ENCODE data around the gene CYB5B.

Gene CYB5B

DNA sequence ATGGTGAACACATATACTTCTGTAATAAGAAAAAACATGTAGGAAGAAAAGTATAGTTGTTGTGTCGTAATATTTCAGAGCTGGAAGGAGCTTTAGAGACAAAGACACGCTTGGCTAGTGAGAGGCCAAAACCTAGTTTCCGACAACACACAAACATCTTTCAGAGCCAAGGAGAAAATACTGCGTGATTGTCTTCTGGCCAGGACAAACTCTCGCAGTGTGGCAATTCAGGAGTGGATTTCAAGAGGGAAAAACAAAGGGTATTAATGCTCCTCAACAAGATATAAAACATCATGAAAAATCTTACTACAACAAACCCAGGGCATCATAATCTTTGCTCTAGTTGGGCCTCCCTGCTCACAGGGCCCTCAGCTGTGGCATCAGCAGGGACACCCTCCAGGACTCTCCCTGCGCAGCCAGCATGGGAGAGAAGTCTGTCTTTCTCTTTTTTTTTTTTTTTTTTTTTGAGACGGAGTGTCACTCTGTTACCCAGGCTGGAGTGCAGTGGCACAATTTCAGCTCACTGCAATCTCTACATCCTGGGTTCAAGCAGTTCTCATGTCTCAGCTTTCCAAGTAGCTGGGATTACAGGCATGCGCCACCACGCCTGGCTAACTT, 66.4 kb downstream of the CYB5B start:
- no peak for DNase-seq (ENCODE audit: low spot score)
- TF ChIP-seq, protein P1, sequence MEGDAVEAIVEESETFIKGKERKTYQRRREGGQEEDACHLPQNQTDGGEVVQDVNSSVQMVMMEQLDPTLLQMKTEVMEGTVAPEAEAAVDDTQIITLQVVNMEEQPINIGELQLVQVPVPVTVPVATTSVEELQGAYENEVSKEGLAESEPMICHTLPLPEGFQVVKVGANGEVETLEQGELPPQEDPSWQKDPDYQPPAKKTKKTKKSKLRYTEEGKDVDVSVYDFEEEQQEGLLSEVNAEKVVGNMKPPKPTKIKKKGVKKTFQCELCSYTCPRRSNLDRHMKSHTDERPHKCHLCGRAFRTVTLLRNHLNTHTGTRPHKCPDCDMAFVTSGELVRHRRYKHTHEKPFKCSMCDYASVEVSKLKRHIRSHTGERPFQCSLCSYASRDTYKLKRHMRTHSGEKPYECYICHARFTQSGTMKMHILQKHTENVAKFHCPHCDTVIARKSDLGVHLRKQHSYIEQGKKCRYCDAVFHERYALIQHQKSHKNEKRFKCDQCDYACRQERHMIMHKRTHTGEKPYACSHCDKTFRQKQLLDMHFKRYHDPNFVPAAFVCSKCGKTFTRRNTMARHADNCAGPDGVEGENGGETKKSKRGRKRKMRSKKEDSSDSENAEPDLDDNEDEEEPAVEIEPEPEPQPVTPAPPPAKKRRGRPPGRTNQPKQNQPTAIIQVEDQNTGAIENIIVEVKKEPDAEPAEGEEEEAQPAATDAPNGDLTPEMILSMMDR (IDR thresholded peaks at IDR 0.05; ENCODE audit: borderline replicate concordance, control extremely low read depth, extremely low read depth, insufficient read depth, missing control alignments) = no peak
- in situ Hi-C loops (cut with MboI; ENCODE audit: low sequenced_read_pairs, unreplicated experiment) = no loop called here

DNA sequence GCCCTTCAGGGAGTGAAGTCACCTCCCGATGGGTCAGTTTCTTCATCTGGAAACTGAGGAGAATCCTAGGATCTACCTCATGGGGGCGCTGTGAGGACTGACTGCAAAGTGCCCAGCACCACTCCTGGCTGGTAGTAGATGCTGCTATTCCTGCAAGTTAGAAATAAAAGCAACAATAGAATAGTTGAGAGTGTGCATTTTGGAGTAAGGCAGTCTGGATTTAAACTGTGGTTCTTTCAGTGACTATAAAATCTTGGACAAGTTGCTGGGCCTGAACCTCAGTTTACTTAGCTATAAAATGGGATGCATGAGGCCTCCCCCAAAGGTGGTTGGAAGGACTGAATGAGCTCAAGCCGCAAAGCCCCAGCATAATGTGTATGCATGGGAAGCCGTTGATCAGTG, 70.6 kb downstream of the CYB5B start:
- DNase-seq (ENCODE audit: low spot score) = peak; percentile 48
- in situ Hi-C loops (cut with MboI; ENCODE audit: low sequenced_read_pairs, unreplicated experiment) = no loop called here
- TF ChIP-seq, protein P1 (IDR thresholded peaks at IDR 0.05; ENCODE audit: borderline replicate concordance, control extremely low read depth, extremely low read depth, insufficient read depth, missing control alignments) = no peak

DNA sequence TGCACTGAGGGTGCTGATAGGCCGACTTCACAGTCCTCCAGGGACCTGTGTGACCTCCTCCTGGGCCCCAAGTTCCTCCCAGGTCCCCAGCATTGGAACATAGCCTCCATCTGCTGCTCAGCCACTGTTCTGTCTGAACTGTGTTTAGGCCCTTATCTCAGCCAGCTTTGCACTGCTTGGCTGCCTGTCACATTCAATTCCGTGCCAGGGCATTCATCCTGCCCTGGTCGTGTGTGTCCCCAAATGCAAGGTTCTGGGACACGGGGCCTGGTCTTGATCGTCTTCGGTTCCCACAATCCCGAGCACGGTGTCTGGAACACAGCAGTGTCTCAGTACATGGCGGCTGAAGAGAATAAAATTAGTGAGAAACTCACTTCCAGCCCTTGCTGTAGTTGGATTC, 71.4 kb downstream of the CYB5B start:
- in situ Hi-C loops (cut with MboI; ENCODE audit: low sequenced_read_pairs, unreplicated experiment) = no loop called here
- DNase-seq (ENCODE audit: low spot score) = no peak
- TF ChIP-seq, protein P1 (IDR thresholded peaks at IDR 0.05; ENCODE audit: borderline replicate concordance, control extremely low read depth, extremely low read depth, insufficient read depth, missing control alignments) = no peak

DNA sequence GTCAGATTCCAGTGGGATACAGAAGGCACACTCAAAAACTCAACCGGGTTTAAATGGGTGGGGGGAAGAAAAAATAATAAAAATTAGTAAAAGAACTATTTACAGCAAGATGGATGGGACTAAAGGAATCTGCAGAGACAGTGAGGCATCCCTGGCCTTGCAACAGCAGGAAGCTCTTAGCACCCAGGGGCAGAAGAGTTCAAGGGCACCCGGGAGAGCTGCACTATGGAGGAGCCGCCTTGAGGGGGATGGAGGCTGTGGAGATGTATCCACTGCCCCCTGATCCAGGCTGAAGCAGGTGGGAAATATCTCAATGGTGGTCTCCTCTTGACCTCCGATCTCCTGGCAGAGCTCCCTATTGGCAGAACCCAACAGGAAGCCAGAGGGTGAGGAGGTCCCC, 72.0 kb downstream of the CYB5B start:
- in situ Hi-C loops (cut with MboI; ENCODE audit: low sequenced_read_pairs, unreplicated experiment) = no loop called here
- TF ChIP-seq, protein P1 (IDR thresholded peaks at IDR 0.05; ENCODE audit: borderline replicate concordance, control extremely low read depth, extremely low read depth, insufficient read depth, missing control alignments) = no peak
- no peak for DNase-seq (ENCODE audit: low spot score)

DNA sequence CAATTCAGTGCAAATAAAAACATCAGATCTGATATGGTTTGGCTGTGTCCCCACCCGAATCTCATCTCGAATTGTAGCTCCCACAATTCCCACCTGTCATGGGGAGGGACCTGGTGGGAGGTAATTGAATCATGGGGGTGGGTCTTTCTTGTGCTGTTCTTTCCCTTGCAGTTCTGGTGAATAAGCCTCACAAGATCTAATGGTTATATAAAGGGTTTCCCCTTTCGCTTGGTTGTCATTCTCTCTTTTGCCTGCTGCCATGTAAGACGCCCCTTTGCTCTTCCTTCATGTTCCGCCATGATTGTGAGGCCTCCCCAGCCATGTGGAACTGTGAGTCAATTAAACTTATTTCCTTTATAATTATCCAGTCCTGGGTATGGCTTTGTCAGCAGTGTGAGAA, 72.5 kb downstream of the CYB5B start:
- in situ Hi-C loops (cut with MboI; ENCODE audit: low sequenced_read_pairs, unreplicated experiment) = no loop called here
- TF ChIP-seq, protein P1 (IDR thresholded peaks at IDR 0.05; ENCODE audit: borderline replicate concordance, control extremely low read depth, extremely low read depth, insufficient read depth, missing control alignments) = no peak
- no peak for DNase-seq (ENCODE audit: low spot score)

GRCh38 chr16:69497876-69498596, 73.6 kb downstream of the CYB5B start:
- DNase-seq (ENCODE audit: low spot score) = no peak
- TF ChIP-seq, protein P1 (IDR thresholded peaks at IDR 0.05; ENCODE audit: borderline replicate concordance, control extremely low read depth, extremely low read depth, insufficient read depth, missing control alignments) = no peak

More at GRCh38 chr16:69497876-69498596, 73.6 kb downstream of the CYB5B start:
- in situ Hi-C loops (cut with MboI; ENCODE audit: low sequenced_read_pairs, unreplicated experiment) = no loop called here

Data from GM13976 (cell line).